Endothelial cell of umbilical vein (primary cell): ENCODE measurements around the gene DIP2B. TPM values are rescaled to one million over a fixed set of nuclear protein-coding genes. Genes with fewer than 3 reads are reported as not detected.

Source experiments
- BruUV-seq: library from RNA; stranded (reverse); fragments of 400-500 nt; replicated peaks from 2 replicates; lab custom pipeline; 2021; lab: Mats Ljungman, UMichigan
- CTCF ChIA-PET: fragments of 300-600, 350-600 bp; sonication (Branson Sonifier 250); formaldehyde crosslinking; loops from one replicate; lab custom pipeline; 2021; ENCODE audit warnings: antibody characterized with exemption, inconsistent platforms; lab: Charles Lee
- POLR2A ChIA-PET: fragments of 300-600, 350-600 bp; sonication (Branson Sonifier 250); formaldehyde crosslinking; loops from one replicate; lab custom pipeline; 2021; ENCODE audit warnings: antibody characterized with exemption, inconsistent platforms; lab: Charles Lee
- DNase-seq: peaks from one replicate; pipeline ENCODE4 v3.0.0-alpha.2; 2011; ENCODE audit warnings: low read depth, low spot score
- FAIRE-seq: peaks from 2 replicates; lab custom pipeline; 2011; peaks lifted over from hg19 to GRCh38; lab: Jason Lieb, UNC
- H2AFZ ChIP-seq: 2 replicates; pipeline ENCODE4 v1.6.0; 2012; ENCODE audit warnings: low read depth, low read length, control low read depth, inconsistent platforms
- H3K27ac ChIP-seq: 2 replicates; pipeline ENCODE4 v1.5.1; 2011; ENCODE audit warnings: low read depth, mild to moderate bottlenecking, control low read depth, low read length, moderate library complexity; ENCODE audit not compliant: insufficient read depth
- H3K27me3 ChIP-seq, 2 experiments: 2 replicates each; pipeline versions ENCODE4 v1.6.0 to v1.6.1; 2011; ENCODE audit warnings: low read length in 2 of 2, mixed read lengths in 1 of 2; ENCODE audit not compliant: control insufficient read depth in 2 of 2, insufficient read depth in 2 of 2
- H3K36me3 ChIP-seq, 2 experiments: 2 replicates in 1 of 2; 3 replicates in 1 of 2; pipeline ENCODE4 v1.5.1; 2011; ENCODE audit warnings: low read length in 2 of 2, mild to moderate bottlenecking in 1 of 2, moderate library complexity in 1 of 2; ENCODE audit not compliant: control insufficient read depth in 2 of 2, insufficient read depth in 2 of 2; ENCODE audit errors: extremely low read depth in 1 of 2
- H3K4me1 ChIP-seq: 3 replicates; pipeline ENCODE4 v1.5.1; 2011; ENCODE audit warnings: mild to moderate bottlenecking, low read length; ENCODE audit not compliant: control insufficient read depth, insufficient read depth; ENCODE audit errors: extremely low read depth
- H3K4me2 ChIP-seq: 2 replicates; pipeline ENCODE4 v1.6.1; 2011; ENCODE audit warnings: low read length, control low read depth, mixed read lengths; ENCODE audit not compliant: insufficient read depth
- H3K4me3 ChIP-seq, 3 experiments: fragments of 200-600 bp in 1 of 3; sonication (generic), shearing (Covaris generic) in 1 of 3; replicated peaks in 1 of 3; 2 replicates each; pipeline ENCODE4 v1.5.1; 2011 to 2016; ENCODE audit warnings: control low read depth in 3 of 3, low read length in 3 of 3, mild to moderate bottlenecking in 2 of 3, inconsistent platforms in 1 of 3, low read depth in 1 of 3, moderate library complexity in 1 of 3; ENCODE audit not compliant: insufficient read depth in 1 of 3
- H3K79me2 ChIP-seq: 2 replicates; pipeline ENCODE4 v1.6.0; 2012; ENCODE audit warnings: low read length, inconsistent platforms; ENCODE audit not compliant: control insufficient read depth, insufficient read depth
- H3K9ac ChIP-seq: replicated peaks from 2 replicates; pipeline ENCODE3; 2011; ENCODE audit warnings: low read length, control low read depth; ENCODE audit not compliant: insufficient read depth; ENCODE audit errors: extremely low read depth
- H3K9me1 ChIP-seq: replicated peaks from 3 replicates; pipeline ENCODE4 v1.6.0; 2011; ENCODE audit warnings: mild to moderate bottlenecking, low read length; ENCODE audit not compliant: control insufficient read depth, insufficient read depth; ENCODE audit errors: extremely low read depth
- H3K9me3 ChIP-seq: replicated peaks from 2 replicates; pipeline ENCODE4 v1.5.1; 2012; ENCODE audit warnings: low read length, inconsistent platforms; ENCODE audit not compliant: control insufficient read depth, insufficient read depth
- H4K20me1 ChIP-seq: replicated peaks from 2 replicates; pipeline ENCODE3; 2011; ENCODE audit warnings: mild to moderate bottlenecking, low read length; ENCODE audit not compliant: control insufficient read depth, insufficient read depth; ENCODE audit errors: extremely low read depth
- CTCF ChIP-seq, 2 donors: IDR thresholded peaks; 1 replicate in 1 of 2; 2 replicates in 1 of 2; pipeline ENCODE4 v1.5.1; 2011; ENCODE audit warnings: low read length in 2 of 2, mild to moderate bottlenecking in 2 of 2, moderate library complexity in 2 of 2, control low read depth in 1 of 2, inconsistent platforms in 1 of 2, low read depth in 1 of 2; ENCODE audit not compliant: insufficient read depth in 1 of 2; ENCODE audit errors: extremely low read depth in 1 of 2
- EZH2 ChIP-seq: IDR thresholded peaks from 2 replicates; pipeline ENCODE4 v1.6.1; 2012; ENCODE audit warnings: borderline replicate concordance, low read depth, mild to moderate bottlenecking, moderate library complexity, low read length, inconsistent platforms; ENCODE audit not compliant: severe bottlenecking
- FOS ChIP-seq: IDR thresholded peaks from 2 replicates; pipeline ENCODE4 v1.6.1; 2011; ENCODE audit warnings: mild to moderate bottlenecking, low read length, moderate library complexity, borderline replicate concordance; ENCODE audit not compliant: insufficient read depth
- GATA2 ChIP-seq: IDR thresholded peaks from 2 replicates; pipeline ENCODE4 v1.7.0; 2011; ENCODE audit warnings: low read depth, mild to moderate bottlenecking, moderate library complexity, mixed read lengths, low read length; ENCODE audit not compliant: insufficient read length, insufficient read depth
- JUN ChIP-seq: IDR thresholded peaks from 2 replicates; pipeline ENCODE4 v1.6.1; 2011; ENCODE audit warnings: borderline replicate concordance, low read depth; ENCODE audit not compliant: insufficient read length, insufficient read depth
- MAX ChIP-seq: IDR thresholded peaks from 2 replicates; pipeline ENCODE4 v1.6.1; 2011; ENCODE audit not compliant: insufficient read depth, insufficient read length
- MYC ChIP-seq: IDR thresholded peaks from one replicate; pipeline ENCODE4 v1.6.1; 2011; ENCODE audit warnings: mild to moderate bottlenecking, low read depth, low read length
- POLR2A ChIP-seq: IDR thresholded peaks from 2 replicates; pipeline ENCODE4 v1.6.1; 2012; ENCODE audit warnings: low read depth, mild to moderate bottlenecking, control low read depth, low read length
- POLR2AphosphoS5 ChIP-seq: IDR thresholded peaks from 2 replicates; pipeline ENCODE4 v1.6.1; 2012; ENCODE audit warnings: low read depth, mild to moderate bottlenecking, control low read depth, low read length, moderate library complexity; ENCODE audit not compliant: insufficient read depth
- dilution Hi-C: fragments of 300-500 bp; cut with MboI; formaldehyde crosslinking; loops from one replicate; pipeline ENCODE4 v1.15.0; 2019; ENCODE audit warnings: low sequenced_read_pairs; ENCODE audit not compliant: extremely low pct_ligation_motif_present
- intact Hi-C: fragments of 100-400 bp; cut with micrococcal nuclease; formaldehyde crosslinking; loops from one replicate; pipeline ENCODE4 v1.10.0; 2022
- polyA plus RNA-seq, 4 experiments: library from polyadenylated mRNA; depleted of rRNA in 3 of 4; stranded (reverse) in 3 of 4; unstranded in 1 of 4; fragments of >200 nt; gene quantifications; 2 replicates each; pipeline versions ENCODE4 v1.2.1 to v1.2.3, GENCODE V29; 2011 to 2012; ENCODE audit warnings: missing spikeins in 1 of 4
- total RNA-seq: library from RNA; stranded (reverse); gene quantifications from 2 replicates; pipeline ENCODE4 v1.2.3, GENCODE V29; 2021

DIP2B gene
- total and polyA plus RNA-seq, 2 donors (not counting 3 experiments of a cell fraction or from before 2014, with no cell fraction given): 14.5 to 28.0 TPM

GRCh38 chr12:50606675-50607375 lies 102.0 kb downstream of the DIP2B start:
- H3K4me3 ChIP-seq: no peak overlapping the region
- FAIRE-seq (no peak), DNase-seq (no peak)
- dilution Hi-C loops: no loop called here
- POLR2A ChIA-PET: no interaction called here
- intact Hi-C loops: no loop called here
- H3K79me2 ChIP-seq: peaks cover 2% of the 10 kb centered on the region
- H3K36me3 ChIP-seq: no peaks in the 10 kb centered on the region
- CTCF ChIA-PET: interaction anchor here (0.6 to 1.4 kb wide), 3 partner anchors 31 to 65 kb away, joined by 3 to 6 read pairs (median 3); no protein-coding TSS in a partner anchor
- H3K9me3 ChIP-seq: no peaks in the 10 kb centered on the region
- TF ChIP-seq EZH2: no peak
- no peak overlapping the region for H3K9ac ChIP-seq
- H2AFZ ChIP-seq: no peak overlapping the region
- H3K27me3 ChIP-seq: no peaks in the 10 kb centered on the region
- no peak overlapping the region for H3K27ac ChIP-seq
- H4K20me1 ChIP-seq: no peaks in the 10 kb centered on the region
- no TSS peak for BruUV-seq
- H3K4me1 ChIP-seq: peaks cover 9% of the 10 kb centered on the region
- no peaks in the 10 kb centered on the region for H3K9me1 ChIP-seq
- H3K4me2 ChIP-seq: no peak overlapping the region

GRCh38 chr12:50609292-50609874 lies 104.6 kb downstream of the DIP2B start:
- no peak overlapping the region for H3K27ac ChIP-seq
- H3K4me1 ChIP-seq: peaks cover 17% of the 10 kb centered on the region
- POLR2A ChIA-PET: no interaction called here
- dilution Hi-C loops (no loop called here), intact Hi-C loops (no loop called here)
- TF ChIP-seq FOS: no peak
- no peak for TF ChIP-seq MYC
- no peak for TF ChIP-seq JUN
- TF ChIP-seq CTCF (IDR thresholded peaks at IDR 0.05; ENCODE audit: extremely low read depth in 1 of 2, insufficient read depth in 1 of 2, low read depth in 1 of 2, low read length in 2 of 2): no peak
- no peak for TF ChIP-seq EZH2
- TF ChIP-seq MAX: no peak
- TF ChIP-seq POLR2AphosphoS5: no peak
- TF ChIP-seq POLR2A: no peak
- TF ChIP-seq GATA2: no peak
- no TSS peak for BruUV-seq
- no peak overlapping the region for H3K9ac ChIP-seq
- CTCF ChIA-PET: interaction anchor here (1.5 to 3.0 kb wide), 4 partner anchors 9 to 105 kb away, joined by 4 to 11 read pairs (median 4); partner anchors contain the start of gene DIP2B
- no peaks in the 10 kb centered on the region for H3K27me3 ChIP-seq
- no peak overlapping the region for H3K4me3 ChIP-seq
- H3K79me2 ChIP-seq: peaks cover 2% of the 10 kb centered on the region
- H2AFZ ChIP-seq: no peak overlapping the region
- no peaks in the 10 kb centered on the region for H3K36me3 ChIP-seq
- H4K20me1 ChIP-seq: no peaks in the 10 kb centered on the region
- no peaks in the 10 kb centered on the region for H3K9me1 ChIP-seq
- DNase-seq (no peak), FAIRE-seq (no peak)
- no peak overlapping the region for H3K4me2 ChIP-seq
- H3K9me3 ChIP-seq: no peaks in the 10 kb centered on the region
